Mesenchymal stem cell (in vitro differentiated cells and primary cell): ENCODE data around the gene LAMB4. TPM values are rescaled to one million over a fixed set of nuclear protein-coding genes. Genes with fewer than 3 reads are reported as not detected.

Experiments
- DNase-seq: peaks from one replicate; pipeline ENCODE4 v3.0.0-alpha.2; 2013
- H2AFZ ChIP-seq: one replicate; pipeline ENCODE4 v1.6.1; 2013; ENCODE audit warnings: low read depth, mild to moderate bottlenecking, control low read depth, inconsistent platforms, low read length, moderate library complexity
- H2AK5ac ChIP-seq: 2 replicates; pipeline ENCODE4 v1.6.1; 2013; ENCODE audit warnings: low read length, moderate library complexity, mild to moderate bottlenecking, inconsistent platforms; ENCODE audit not compliant: severe bottlenecking
- H2BK120ac ChIP-seq: one replicate; pipeline ENCODE4 v1.6.1; 2013; ENCODE audit warnings: low read depth, mild to moderate bottlenecking, inconsistent platforms, low read length, moderate library complexity
- H2BK12ac ChIP-seq, 2 experiments: one replicate each; pipeline ENCODE4 v1.6.1; 2013; ENCODE audit warnings: inconsistent platforms in 2 of 2, low read length in 2 of 2, mild to moderate bottlenecking in 2 of 2, moderate library complexity in 2 of 2, control low read depth in 1 of 2
- H2BK15ac ChIP-seq: one replicate; pipeline ENCODE4 v1.6.1; 2013; ENCODE audit warnings: mild to moderate bottlenecking, low read depth, inconsistent platforms; ENCODE audit not compliant: poor library complexity, severe bottlenecking
- H2BK5ac ChIP-seq: 2 replicates; pipeline ENCODE4 v1.6.1; 2013; ENCODE audit warnings: low read depth, mild to moderate bottlenecking, low read length, control low read depth, inconsistent platforms; ENCODE audit not compliant: poor library complexity, severe bottlenecking
- H3K14ac ChIP-seq, 2 experiments: one replicate each; pipeline ENCODE4 v1.6.1; 2013; ENCODE audit warnings: inconsistent platforms in 2 of 2, low read length in 2 of 2, control low read depth in 1 of 2, mild to moderate bottlenecking in 1 of 2, moderate library complexity in 1 of 2
- H3K18ac ChIP-seq, 2 experiments: one replicate each; pipeline ENCODE4 v1.6.1; 2013; ENCODE audit warnings: inconsistent platforms in 2 of 2, low read length in 2 of 2, control low read depth in 1 of 2, low read depth in 1 of 2, mild to moderate bottlenecking in 1 of 2
- H3K23ac ChIP-seq, 2 experiments: one replicate each; pipeline ENCODE4 v1.6.1; 2013; ENCODE audit warnings: inconsistent platforms in 2 of 2, low read length in 2 of 2, mild to moderate bottlenecking in 2 of 2, moderate library complexity in 2 of 2, control low read depth in 1 of 2
- H3K27ac ChIP-seq: 2 replicates; pipeline ENCODE4 v1.5.1; 2013; ENCODE audit warnings: mild to moderate bottlenecking, moderate library complexity, low read length, control low read depth, inconsistent platforms; ENCODE audit not compliant: poor library complexity, severe bottlenecking
- H3K27me3 ChIP-seq, 2 experiments: 2 replicates each; pipeline versions ENCODE4 v1.6.1 to v1.7.0; 2013; ENCODE audit warnings: low read length in 2 of 2, mild to moderate bottlenecking in 2 of 2, moderate library complexity in 2 of 2, control low read depth in 1 of 2, inconsistent platforms in 1 of 2; ENCODE audit not compliant: control insufficient read depth in 1 of 2, insufficient read depth in 1 of 2
- H3K36me3 ChIP-seq, 2 experiments: 2 replicates each; pipeline versions ENCODE4 v1.6.1 to v1.7.0; 2013; ENCODE audit warnings: low read length in 2 of 2, control low read depth in 1 of 2, inconsistent platforms in 1 of 2, low read depth in 1 of 2, mild to moderate bottlenecking in 1 of 2; ENCODE audit not compliant: insufficient read depth in 2 of 2, control insufficient read depth in 1 of 2
- H3K4ac ChIP-seq, 2 experiments: one replicate each; pipeline ENCODE4 v1.6.1; 2013; ENCODE audit warnings: inconsistent platforms in 2 of 2, low read length in 2 of 2, mild to moderate bottlenecking in 2 of 2, moderate library complexity in 2 of 2, control low read depth in 1 of 2, low read depth in 1 of 2
- H3K4me1 ChIP-seq: 2 replicates; pipeline ENCODE4 v1.6.1; 2013; ENCODE audit warnings: low read depth, low read length, control low read depth; ENCODE audit not compliant: control insufficient read depth, insufficient read depth
- H3K4me2 ChIP-seq: 2 replicates; pipeline ENCODE4 v1.6.1; 2013; ENCODE audit warnings: low read length, mild to moderate bottlenecking, inconsistent platforms; ENCODE audit not compliant: poor library complexity, severe bottlenecking
- H3K4me3 ChIP-seq, 2 experiments: 2 replicates each; pipeline versions ENCODE4 v1.5.1 to v1.7.0; 2013; ENCODE audit warnings: low read length in 2 of 2, mild to moderate bottlenecking in 2 of 2, control low read depth in 1 of 2, low read depth in 1 of 2; ENCODE audit not compliant: insufficient read depth in 1 of 2
- H3K79me1 ChIP-seq: replicated peaks from 2 replicates; pipeline ENCODE4 v1.6.1; 2013; ENCODE audit warnings: mild to moderate bottlenecking, control low read depth, low read length, inconsistent platforms; ENCODE audit not compliant: poor library complexity, severe bottlenecking
- H3K9ac ChIP-seq: 2 replicates; pipeline ENCODE4 v1.7.0; 2013; ENCODE audit warnings: mild to moderate bottlenecking, low read length, moderate library complexity
- H3K9me3 ChIP-seq: 2 replicates; pipeline ENCODE4 v1.7.0; 2013; ENCODE audit warnings: mild to moderate bottlenecking, low read length; ENCODE audit not compliant: control insufficient read depth
- H4K8ac ChIP-seq: one replicate; pipeline ENCODE4 v1.6.1; 2013; ENCODE audit warnings: inconsistent platforms, mild to moderate bottlenecking, low read length, moderate library complexity
- H4K91ac ChIP-seq: one replicate; pipeline ENCODE4 v1.6.1; 2013; ENCODE audit warnings: mild to moderate bottlenecking, low read length, inconsistent platforms
- WGBS: methylation state at CpG from one replicate; pipeline ENCODE4 v1.1.7; 2013; ENCODE audit warnings: mixed read lengths; 5-methylcytosine and 5-hydroxymethylcytosine counted together
- polyA plus RNA-seq, 2 experiments: library from polyadenylated mRNA; stranded (reverse); fragments of 200-250 nt; gene quantifications; one replicate each; pipeline ENCODE4 v1.2.3, GENCODE V29; 2013

Gene LAMB4, protein sequence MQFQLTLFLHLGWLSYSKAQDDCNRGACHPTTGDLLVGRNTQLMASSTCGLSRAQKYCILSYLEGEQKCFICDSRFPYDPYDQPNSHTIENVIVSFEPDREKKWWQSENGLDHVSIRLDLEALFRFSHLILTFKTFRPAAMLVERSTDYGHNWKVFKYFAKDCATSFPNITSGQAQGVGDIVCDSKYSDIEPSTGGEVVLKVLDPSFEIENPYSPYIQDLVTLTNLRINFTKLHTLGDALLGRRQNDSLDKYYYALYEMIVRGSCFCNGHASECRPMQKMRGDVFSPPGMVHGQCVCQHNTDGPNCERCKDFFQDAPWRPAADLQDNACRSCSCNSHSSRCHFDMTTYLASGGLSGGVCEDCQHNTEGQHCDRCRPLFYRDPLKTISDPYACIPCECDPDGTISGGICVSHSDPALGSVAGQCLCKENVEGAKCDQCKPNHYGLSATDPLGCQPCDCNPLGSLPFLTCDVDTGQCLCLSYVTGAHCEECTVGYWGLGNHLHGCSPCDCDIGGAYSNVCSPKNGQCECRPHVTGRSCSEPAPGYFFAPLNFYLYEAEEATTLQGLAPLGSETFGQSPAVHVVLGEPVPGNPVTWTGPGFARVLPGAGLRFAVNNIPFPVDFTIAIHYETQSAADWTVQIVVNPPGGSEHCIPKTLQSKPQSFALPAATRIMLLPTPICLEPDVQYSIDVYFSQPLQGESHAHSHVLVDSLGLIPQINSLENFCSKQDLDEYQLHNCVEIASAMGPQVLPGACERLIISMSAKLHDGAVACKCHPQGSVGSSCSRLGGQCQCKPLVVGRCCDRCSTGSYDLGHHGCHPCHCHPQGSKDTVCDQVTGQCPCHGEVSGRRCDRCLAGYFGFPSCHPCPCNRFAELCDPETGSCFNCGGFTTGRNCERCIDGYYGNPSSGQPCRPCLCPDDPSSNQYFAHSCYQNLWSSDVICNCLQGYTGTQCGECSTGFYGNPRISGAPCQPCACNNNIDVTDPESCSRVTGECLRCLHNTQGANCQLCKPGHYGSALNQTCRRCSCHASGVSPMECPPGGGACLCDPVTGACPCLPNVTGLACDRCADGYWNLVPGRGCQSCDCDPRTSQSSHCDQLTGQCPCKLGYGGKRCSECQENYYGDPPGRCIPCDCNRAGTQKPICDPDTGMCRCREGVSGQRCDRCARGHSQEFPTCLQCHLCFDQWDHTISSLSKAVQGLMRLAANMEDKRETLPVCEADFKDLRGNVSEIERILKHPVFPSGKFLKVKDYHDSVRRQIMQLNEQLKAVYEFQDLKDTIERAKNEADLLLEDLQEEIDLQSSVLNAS (N-terminal part only)
- polyA plus RNA-seq (2013, experiment 1 of 2), result 0.25 TPM
- 0.18 TPM for polyA plus RNA-seq (2013, experiment 2 of 2)

- Histone ChIP-seq H3K9ac (no peak within 1 kb of the TSS), H3K79me1 (no peaks in the 10 kb centered on the region), H2AFZ (no peak within 1 kb of the TSS)
These were observed at the start of gene LAMB4 for GRCh38 chr7:108130261-108130660. LAMB4 (minus strand) TSS chr7:108130361; CDS start chr7:108123164, 7,197 bp downstream.

GRCh38 chr7:108178398-108178797 is 48.2 kb upstream of the LAMB4 start:
- no peaks in the 10 kb centered on the region for H3K36me3 ChIP-seq
- H3K4me1 ChIP-seq, result no peaks in the 10 kb centered on the region
- no peak overlapping the region for H2AFZ ChIP-seq
- H2BK120ac ChIP-seq, result no peak overlapping the region
- H3K9me3 ChIP-seq, result no peaks in the 10 kb centered on the region
- peaks cover 0 to 8% of the 10 kb centered on the region in 2 experiments for H3K27me3 ChIP-seq
- no peak overlapping the region for H3K4me2 ChIP-seq
- H3K27ac ChIP-seq, result no peak overlapping the region
- no peak overlapping the region for H2BK5ac ChIP-seq
- WGBS, result 92% methylated on average over 3 of the region's 3 CpGs
- H4K8ac ChIP-seq, result no peak overlapping the region
- no peak overlapping the region for H3K14ac ChIP-seq
- no peak overlapping the region for H4K91ac ChIP-seq
- H2BK12ac ChIP-seq, result no peak overlapping the region
- no peak for DNase-seq
- no peak overlapping the region for H3K23ac ChIP-seq
- H3K4ac ChIP-seq, result no peak overlapping the region
- no peaks in the 10 kb centered on the region for H3K79me1 ChIP-seq
- H2BK15ac ChIP-seq, result no peak overlapping the region
- H3K9ac ChIP-seq, result no peak overlapping the region
- H2AK5ac ChIP-seq, result no peak overlapping the region
- H3K18ac ChIP-seq, result no peak overlapping the region
- H3K4me3 ChIP-seq, result no peak overlapping the region

More at GRCh38 chr7:108130261-108130660, at the start of gene LAMB4:
- H3K27me3 ChIP-seq, result no peaks in the 10 kb centered on the region
- no peak within 1 kb of the TSS for H3K14ac ChIP-seq
- H2BK15ac ChIP-seq, result no peak within 1 kb of the TSS
- no peak within 1 kb of the TSS for H2BK120ac ChIP-seq
- H4K8ac ChIP-seq, result no peak within 1 kb of the TSS
- no peak within 1 kb of the TSS for H3K27ac ChIP-seq
- no peak within 1 kb of the TSS for H3K4me2 ChIP-seq
- no peaks in the 10 kb centered on the region for H3K36me3 ChIP-seq
- H2AK5ac ChIP-seq, result no peak within 1 kb of the TSS
- H3K4me3 ChIP-seq, result no peak within 1 kb of the TSS
- peak within 1 kb of the TSS in 1 of 2 experiments; percentile 52 for H3K23ac ChIP-seq
- no peak within 1 kb of the TSS for H2BK5ac ChIP-seq
- WGBS, result 89% methylated on average over 2 of the region's 3 CpGs
- no peaks in the 10 kb centered on the region for H3K9me3 ChIP-seq
- DNase-seq, result no peak
- no peak within 1 kb of the TSS for H2BK12ac ChIP-seq
- H4K91ac ChIP-seq, result no peak within 1 kb of the TSS
- peaks cover 2% of the 10 kb centered on the region for H3K4me1 ChIP-seq
- no peak within 1 kb of the TSS for H3K18ac ChIP-seq
- H3K4ac ChIP-seq, result no peak within 1 kb of the TSS

DNA sequence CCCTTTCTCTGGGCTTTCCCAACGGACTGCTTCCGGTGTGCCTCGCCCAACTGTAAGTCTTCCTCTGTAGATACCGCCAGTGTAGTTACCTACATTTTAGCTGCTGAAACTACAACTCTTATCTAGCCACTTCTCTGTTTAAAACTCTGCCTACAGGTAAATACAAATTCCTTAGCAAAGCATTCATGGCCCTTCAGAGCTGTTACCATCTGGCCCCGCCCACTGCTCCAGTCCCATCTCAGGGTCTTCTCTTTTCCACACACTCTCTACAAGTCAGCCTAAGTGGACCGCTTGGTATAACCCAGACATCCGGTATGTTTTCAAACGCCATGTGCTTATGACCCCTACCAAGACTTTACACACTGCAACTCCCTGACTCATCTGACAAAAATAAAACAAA is 41.0 kb upstream of the LAMB4 start:
- Histone ChIP-seq H3K9me3 (no peaks in the 10 kb centered on the region), H2AFZ (no peak overlapping the region), H3K36me3 (no peaks in the 10 kb centered on the region), H2BK15ac (no peak overlapping the region), H3K79me1 (no peaks in the 10 kb centered on the region), H3K14ac (no peak overlapping the region), H3K9ac (no peak overlapping the region), H2BK5ac (no peak overlapping the region), H3K27ac (no peak overlapping the region), H3K27me3 (no peaks in the 10 kb centered on the region), H3K4ac (no peak overlapping the region), H3K4me1 (no peaks in the 10 kb centered on the region), H3K18ac (no peak overlapping the region), H4K91ac (no peak overlapping the region), H2BK12ac (no peak overlapping the region), H2AK5ac (no peak overlapping the region), H4K8ac (no peak overlapping the region), H3K4me3 (no peak overlapping the region), H3K4me2 (no peak overlapping the region), H3K23ac (no peak overlapping the region), H2BK120ac (no peak overlapping the region)
- no peak for DNase-seq
- WGBS, result 86% methylated on average over 8 of the region's 8 CpGs
